HEK293 (cell line): Measurements from ENCODE around the gene MSRB2.

ENCODE experiments used
- CTCF ChIA-PET: fragments of 350-600 bp; formaldehyde crosslinking; extraction: SDS; loops from one replicate; lab custom pipeline; 2021; ENCODE audit warnings: antibody characterized with exemption; lab: Yijun Ruan, JAX
- POLR2A ChIA-PET: fragments of 300-600 bp; formaldehyde crosslinking; extraction: SDS; loops from one replicate; lab custom pipeline; 2020; ENCODE audit warnings: antibody characterized with exemption, inconsistent platforms; lab: Yijun Ruan, JAX
- H3K27ac ChIP-seq: fragments of 200-500 bp; sonication (Bioruptor generic); 2 replicates; pipeline ENCODE4 v1.5.1; 2014; ENCODE audit warnings: low read depth, low read length, control low read depth, inconsistent platforms; ENCODE audit errors: extremely low read depth
- H3K36me3 ChIP-seq, 2 experiments: fragments of 200-500 bp in 1 of 2; sonication (Bioruptor generic) in 1 of 2; 1 replicate in 1 of 2; 2 replicates in 1 of 2; pipeline ENCODE4 v1.5.1; 2014 to 2017; ENCODE audit warnings: inconsistent platforms in 2 of 2, low read length in 2 of 2; ENCODE audit not compliant: control insufficient read depth in 2 of 2, insufficient read depth in 1 of 2
- H3K4me1 ChIP-seq: fragments of 200-500 bp; sonication (Bioruptor generic); 2 replicates; pipeline ENCODE4 v1.5.1; 2014; ENCODE audit warnings: mild to moderate bottlenecking, low read length, inconsistent platforms; ENCODE audit not compliant: control insufficient read depth, insufficient read depth
- H3K4me3 ChIP-seq: 2 replicates; pipeline ENCODE4 v1.5.1; 2011; ENCODE audit warnings: low read depth, mild to moderate bottlenecking, control low read depth, low read length, moderate library complexity
- H3K9me3 ChIP-seq: fragments of 200-500 bp; sonication (Bioruptor generic); 2 replicates; pipeline ENCODE4 v1.5.1; 2014; ENCODE audit warnings: low read depth, low read length, inconsistent platforms; ENCODE audit not compliant: control insufficient read depth, insufficient read depth
- ATF2 ChIP-seq: fragments of 450-650 bp; formaldehyde crosslinking; IDR thresholded peaks from 2 replicates; pipeline ENCODE4 v1.5.1; 2016; ENCODE audit warnings: missing biosample characterization, missing genetic modification characterization, low read depth
- GLI2 ChIP-seq: fragments of 450-650 bp; formaldehyde crosslinking; IDR thresholded peaks from 2 replicates; pipeline ENCODE4; 2017; ENCODE audit warnings: missing biosample characterization, missing genetic modification characterization, low read depth, borderline replicate concordance
- KLF7 ChIP-seq: fragments of 450-650 bp; formaldehyde crosslinking; IDR thresholded peaks from 2 replicates; pipeline ENCODE4 v1.5.1; 2016; ENCODE audit warnings: missing biosample characterization, missing genetic modification characterization, borderline replicate concordance
- PRDM10 ChIP-seq: fragments of 450-650 bp; formaldehyde crosslinking; IDR thresholded peaks from 2 replicates; pipeline ENCODE4 v1.5.1; 2016; ENCODE audit warnings: missing biosample characterization, missing genetic modification characterization
- PRDM6 ChIP-seq: fragments of 450-650 bp; formaldehyde crosslinking; IDR thresholded peaks from 2 replicates; pipeline ENCODE4 v1.5.1; 2017; ENCODE audit warnings: missing biosample characterization, missing genetic modification characterization
- YY1 ChIP-seq: fragments of 450-650 bp; formaldehyde crosslinking; IDR thresholded peaks from 2 replicates; pipeline ENCODE4 v1.5.1; 2018; ENCODE audit warnings: missing biosample characterization, missing genetic modification characterization
- ZBTB6 ChIP-seq: fragments of 450-650 bp; formaldehyde crosslinking; IDR thresholded peaks from 2 replicates; pipeline ENCODE4 v1.5.1; 2017; ENCODE audit warnings: missing biosample characterization, missing genetic modification characterization
- ZFP3 ChIP-seq: fragments of 450-650 bp; formaldehyde crosslinking; IDR thresholded peaks from 2 replicates; pipeline ENCODE4 v1.5.1; 2016; ENCODE audit warnings: low read depth, missing biosample characterization, missing genetic modification characterization
- ZNF112 ChIP-seq: fragments of 450-650 bp; formaldehyde crosslinking; IDR thresholded peaks from 2 replicates; pipeline ENCODE4 v1.5.0; 2017; ENCODE audit warnings: missing biosample characterization, missing genetic modification characterization
- ZNF280D ChIP-seq: fragments of 450-650 bp; formaldehyde crosslinking; IDR thresholded peaks from 2 replicates; pipeline ENCODE4 v1.5.1; 2016; ENCODE audit warnings: missing biosample characterization, missing genetic modification characterization
- ZNF335 ChIP-seq: fragments of 450-650 bp; formaldehyde crosslinking; conservative IDR thresholded peaks from 2 replicates; pipeline ENCODE4 v1.5.1; 2016; ENCODE audit warnings: missing biosample characterization, missing genetic modification characterization
- ZNF518A ChIP-seq: fragments of 450-650 bp; formaldehyde crosslinking; conservative IDR thresholded peaks from 2 replicates; pipeline ENCODE4 v1.5.1; 2016; ENCODE audit warnings: low read depth, missing biosample characterization, missing genetic modification characterization
- ZNF558 ChIP-seq: fragments of 450-650 bp; formaldehyde crosslinking; IDR thresholded peaks from 2 replicates; pipeline ENCODE4 v1.5.1; 2016; ENCODE audit warnings: missing biosample characterization, missing genetic modification characterization
- ZNF624 ChIP-seq: fragments of 450-650 bp; formaldehyde crosslinking; IDR thresholded peaks from 2 replicates; pipeline ENCODE4 v1.5.1; 2017; ENCODE audit warnings: missing biosample characterization, missing genetic modification characterization

The MSRB2 gene

GRCh38 chr10:23051855-23052331 lies 43.5 kb upstream of the MSRB2 start:
- Histone ChIP-seq H3K27ac (no peak overlapping the region), H3K9me3 (no peaks in the 10 kb centered on the region), H3K4me3 (no peak overlapping the region), H3K36me3 (no peaks in the 10 kb centered on the region), H3K4me1 (peaks cover 5% of the 10 kb centered on the region; the same call in 1 of the 2 replicates)
- TF ChIP-seq PRDM6 (tag by site-specific recombination) (no peak), ZNF624 (tag by site-specific recombination) (no peak), ZNF112 (no peak), ATF2 (no peak), KLF7 (tag by site-specific recombination) (no peak), ZFP3 (no peak), ZNF558 (tag by site-specific recombination) (no peak), ZNF335 (tag by site-specific recombination) (no peak), YY1 (tag by site-specific recombination) (no peak), GLI2 (tag by site-specific recombination) (no peak), ZNF280D (no peak), PRDM10 (tag by site-specific recombination) (no peak), ZBTB6 (tag by site-specific recombination) (no peak), ZNF518A (no peak)
- ChIA-PET POLR2A (no interaction called here), CTCF (no interaction called here)
